Kidney (tissue), 14 donors: ENCODE results near the gene HSD11B2. TPM values are rescaled to one million over a fixed set of nuclear protein-coding genes. Genes with fewer than 3 reads are reported as not detected.

Experiments
- DNase-seq, 5 donors: peaks; one replicate each; pipeline ENCODE4 v3.0.0-alpha.2; 2013 to 2020
- FAIRE-seq: peaks from 2 replicates; lab custom pipeline; 2012; peaks lifted over from hg19 to GRCh38; lab: Jason Lieb, UNC
- H3K27ac ChIP-seq, 2 donors: one replicate each; pipeline ENCODE4 v1.7.0; 2013; ENCODE audit warnings: low read depth in 2 of 2, low read length in 2 of 2, inconsistent platforms in 1 of 2
- H3K27me3 ChIP-seq: one replicate; pipeline ENCODE4 v1.7.1; 2013; ENCODE audit warnings: low read length, inconsistent platforms; ENCODE audit not compliant: control insufficient read depth, insufficient read depth
- H3K36me3 ChIP-seq, 3 donors: one replicate each; pipeline versions ENCODE4 v1.7.0 to v1.7.1; 2013; ENCODE audit warnings: low read length in 3 of 3, control low read depth in 1 of 3, inconsistent platforms in 1 of 3; ENCODE audit not compliant: insufficient read depth in 3 of 3, control insufficient read depth in 2 of 3
- H3K4me1 ChIP-seq, 3 donors: one replicate each; pipeline versions ENCODE4 v1.7.0 to v1.7.1; 2013; ENCODE audit warnings: low read length in 3 of 3, inconsistent platforms in 1 of 3, low read depth in 1 of 3; ENCODE audit not compliant: control insufficient read depth in 2 of 3, insufficient read depth in 2 of 3
- H3K4me3 ChIP-seq, 3 donors: one replicate each; pipeline versions ENCODE4 v1.7.0 to v1.8.1; 2013; ENCODE audit warnings: low read length in 3 of 3, control low read depth in 1 of 3, inconsistent platforms in 1 of 3
- H3K9ac ChIP-seq, 3 donors: one replicate each; pipeline versions ENCODE4 v1.7.0 to v1.7.1; 2013; ENCODE audit warnings: low read length in 3 of 3, control low read depth in 1 of 3, inconsistent platforms in 1 of 3
- H3K9me3 ChIP-seq, 3 donors: one replicate each; pipeline versions ENCODE4 v1.7.0 to v1.7.1; 2013; ENCODE audit warnings: low read length in 3 of 3, control low read depth in 1 of 3, inconsistent platforms in 1 of 3; ENCODE audit not compliant: control insufficient read depth in 2 of 3, insufficient read depth in 1 of 3
- intact Hi-C: fragments of 100-400 bp; cut with DNase I; formaldehyde crosslinking; loops from one replicate; pipeline ENCODE4 v1.11.1; 2022
- polyA plus RNA-seq: library from polyadenylated mRNA; stranded (reverse); fragments of 350-450 nt; fragmentation: Illumina TruSeq; extraction: RNeasy Lipid Tissue Mini Kit (QIAGEN cat#74804); gene quantifications from one replicate; pipeline ENCODE4 v1.2.3, GENCODE V29; 2014; ENCODE audit warnings: low read depth, low replicate concordance; ENCODE audit not compliant: insufficient read depth
- total RNA-seq: library from RNA; stranded (reverse); fragmentation: NEBNext Ultra II Directional; extraction: Animal tissue kit (Norgen Biotek cat#: 25700); gene quantifications from one replicate; pipeline ENCODE4 v1.2.1, GENCODE V29; 2021
- TF ChIP-seq, protein P1 (sequence below): IDR thresholded peaks from 3 replicates; pipeline ENCODE4 v1.5.1; 2012; ENCODE audit warnings: mild to moderate bottlenecking, moderate library complexity, borderline replicate concordance; ENCODE audit not compliant: insufficient read depth; ENCODE audit errors: extremely low read depth
- donor health status: control.
- donor health status: control.
- donor health status: control.
- donor health status: control.
- donor health status: control.
- donor health status: DM: yes; HTN: yes; CAD: no.
- donor health status: Normal renal cell carcinoma (clear cell type).

The HSD11B2 gene
- total and polyA plus RNA-seq, 2 donors from 2014 or later = 139 to 1,022 TPM

DNA sequence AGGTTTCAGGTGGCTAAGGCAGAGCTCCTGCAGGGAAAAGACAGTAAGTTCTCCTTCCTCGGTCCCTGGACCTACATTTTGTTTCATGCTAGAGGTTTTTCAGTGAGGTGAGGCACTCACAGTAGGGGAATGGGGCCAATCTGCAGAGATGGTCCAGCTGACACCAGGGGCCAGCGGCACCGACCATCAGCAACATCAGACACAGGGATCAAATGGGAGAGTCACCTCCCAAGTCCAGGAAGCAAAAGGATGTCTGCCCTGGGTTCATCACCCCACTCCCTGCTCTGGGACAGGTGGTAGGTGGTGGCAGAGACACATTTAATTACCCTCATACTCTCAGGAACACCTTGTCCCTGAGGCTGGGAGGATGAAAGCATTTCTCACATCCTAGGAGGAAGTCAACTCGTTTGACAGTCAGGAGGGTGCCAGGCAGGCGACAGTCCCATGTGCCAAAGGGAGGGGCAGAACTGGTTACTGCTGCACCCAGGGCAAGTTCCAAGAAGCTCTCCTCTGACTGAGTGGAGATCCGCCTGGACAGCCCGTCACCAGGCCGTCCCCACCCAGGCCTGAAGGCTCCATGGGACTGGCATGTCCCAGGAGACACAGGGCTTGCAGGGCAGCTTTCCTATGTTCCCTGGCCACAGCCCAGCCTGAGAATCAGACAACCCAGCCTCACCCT, 30.8 kb downstream of the HSD11B2 start:
- H3K36me3 ChIP-seq = no peaks in the 10 kb centered on the region
- H3K9ac ChIP-seq = peak overlapping the region in 1 of 3 donors; percentile 1
- intact Hi-C loops = no loop called here
- peak overlapping the region; percentile 2 to 8 for H3K27ac ChIP-seq
- no peak overlapping the region for H3K4me3 ChIP-seq
- no peaks in the 10 kb centered on the region for H3K9me3 ChIP-seq
- DNase-seq (peak in 1 of 5 donors; percentile 76), FAIRE-seq (no peak)
- H3K27me3 ChIP-seq = no peaks in the 10 kb centered on the region
- TF ChIP-seq, protein P1, sequence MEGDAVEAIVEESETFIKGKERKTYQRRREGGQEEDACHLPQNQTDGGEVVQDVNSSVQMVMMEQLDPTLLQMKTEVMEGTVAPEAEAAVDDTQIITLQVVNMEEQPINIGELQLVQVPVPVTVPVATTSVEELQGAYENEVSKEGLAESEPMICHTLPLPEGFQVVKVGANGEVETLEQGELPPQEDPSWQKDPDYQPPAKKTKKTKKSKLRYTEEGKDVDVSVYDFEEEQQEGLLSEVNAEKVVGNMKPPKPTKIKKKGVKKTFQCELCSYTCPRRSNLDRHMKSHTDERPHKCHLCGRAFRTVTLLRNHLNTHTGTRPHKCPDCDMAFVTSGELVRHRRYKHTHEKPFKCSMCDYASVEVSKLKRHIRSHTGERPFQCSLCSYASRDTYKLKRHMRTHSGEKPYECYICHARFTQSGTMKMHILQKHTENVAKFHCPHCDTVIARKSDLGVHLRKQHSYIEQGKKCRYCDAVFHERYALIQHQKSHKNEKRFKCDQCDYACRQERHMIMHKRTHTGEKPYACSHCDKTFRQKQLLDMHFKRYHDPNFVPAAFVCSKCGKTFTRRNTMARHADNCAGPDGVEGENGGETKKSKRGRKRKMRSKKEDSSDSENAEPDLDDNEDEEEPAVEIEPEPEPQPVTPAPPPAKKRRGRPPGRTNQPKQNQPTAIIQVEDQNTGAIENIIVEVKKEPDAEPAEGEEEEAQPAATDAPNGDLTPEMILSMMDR = no peak
- H3K4me1 ChIP-seq = peaks cover 0 to 74% (median 67%) of the 10 kb centered on the region in 3 donors

DNA sequence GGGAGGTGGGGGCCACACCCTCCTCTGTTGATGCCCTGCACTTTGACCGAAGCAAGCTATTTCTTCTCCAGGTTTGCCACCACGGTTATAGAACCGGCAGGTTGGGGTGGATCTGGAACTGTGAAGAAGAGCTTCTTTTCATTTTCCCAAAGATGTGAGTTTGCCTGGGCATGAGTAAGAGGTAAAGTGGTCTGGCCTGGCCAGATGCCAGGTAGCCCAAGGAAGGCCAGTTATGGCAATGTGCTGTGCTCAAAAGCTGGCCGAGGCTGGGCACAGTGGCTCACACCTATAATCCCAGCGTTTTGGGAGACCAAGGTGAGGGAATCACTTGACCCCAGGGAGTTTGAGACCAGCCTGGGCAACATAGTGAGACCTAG, 31.3 kb downstream of the HSD11B2 start:
- Histone ChIP-seq H3K4me1 (peaks cover 0 to 69% (median 62%) of the 10 kb centered on the region in 3 donors), H3K27me3 (no peaks in the 10 kb centered on the region), H3K36me3 (no peaks in the 10 kb centered on the region), H3K9me3 (no peaks in the 10 kb centered on the region), H3K27ac (peak overlapping the region; percentile 2 to 8), H3K4me3 (no peak overlapping the region), H3K9ac (peak overlapping the region in 1 of 3 donors; percentile 1)
- no peak for FAIRE-seq
- intact Hi-C loops = no loop called here
- peak in 1 of 5 donors; percentile 51 for DNase-seq
- TF ChIP-seq, protein P1 = no peak

DNA sequence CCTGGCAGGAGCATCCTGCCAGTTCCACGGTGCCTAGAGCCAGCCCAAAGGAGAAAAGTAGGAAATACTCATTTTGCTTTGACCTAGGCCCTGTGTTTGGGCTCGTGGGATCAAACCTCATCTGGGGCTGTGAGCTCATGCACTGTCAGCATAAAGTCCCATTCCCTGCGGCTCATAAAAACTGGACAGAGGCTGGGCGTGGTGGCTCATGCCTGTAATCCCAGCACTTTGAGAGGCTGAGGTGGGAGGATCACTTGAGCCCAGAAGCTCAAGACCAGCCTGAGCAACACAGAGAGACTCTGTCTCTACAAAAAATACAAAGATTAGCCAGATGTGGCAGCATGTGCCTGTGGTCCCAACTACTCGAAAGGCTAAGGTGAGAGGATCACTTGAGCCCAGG, 32.1 kb downstream of the HSD11B2 start:
- FAIRE-seq = no peak
- Histone ChIP-seq H3K27me3 (no peaks in the 10 kb centered on the region), H3K4me1 (peaks cover 0 to 61% (median 54%) of the 10 kb centered on the region in 3 donors), H3K9me3 (no peaks in the 10 kb centered on the region), H3K27ac (no peak overlapping the region), H3K36me3 (no peaks in the 10 kb centered on the region), H3K9ac (peak overlapping the region in 1 of 3 donors; percentile 12), H3K4me3 (no peak overlapping the region)
- TF ChIP-seq, protein P1 = no peak
- intact Hi-C loops = no loop called here
- no peak for DNase-seq
